GM19025 (cell line): ENCODE data around the gene ANGPTL4.
"Not testable (repeated sequence)": the region's sequence is repeated elsewhere in the genome, so short reads cannot be mapped to it uniquely, and the experiment has no call there.

Experiments used
- ATAC-seq: cut with Tn5 transposase; IDR thresholded peaks from one replicate; pipeline ENCODE4 v1.9.1; 2021; ENCODE audit warnings: mild to moderate bottlenecking, low read depth, moderate library complexity; ENCODE audit not compliant: unreplicated experiment

ANGPTL4 gene

GRCh38 chr19:8361921-8362793 lies 1.8 kb upstream of the ANGPTL4 start:
- no peak for ATAC-seq

- no peak for ATAC-seq
Measured at GRCh38 chr19:8366121-8366581, 2.2 kb downstream of the ANGPTL4 start.

- ATAC-seq, result no peak
Measured at GRCh38 chr19:8366961-8367326, 3.0 kb downstream of the ANGPTL4 start.

GRCh38 chr19:8367327-8368001 lies 3.5 kb downstream of the ANGPTL4 start:
- no peak for ATAC-seq

- no peak for ATAC-seq
Measured at GRCh38 chr19:8370176-8371010, 6.4 kb downstream of the ANGPTL4 start.

GRCh38 chr19:8371011-8371804 lies 7.3 kb downstream of the ANGPTL4 start:
- ATAC-seq, result no peak

- ATAC-seq, result no peak
Measured at GRCh38 chr19:8373867-8374813, 10.2 kb downstream of the ANGPTL4 start.

- ATAC-seq, result not testable (repeated sequence)
Measured at GRCh38 chr19:8375766-8376165, 11.8 kb downstream of the ANGPTL4 start.

GRCh38 chr19:8376373-8376974 lies 12.5 kb downstream of the ANGPTL4 start:
- ATAC-seq, result not testable (repeated sequence)

- ATAC-seq, result no peak
Measured at GRCh38 chr19:8377598-8377997, 13.6 kb downstream of the ANGPTL4 start.

GRCh38 chr19:8379156-8379891 lies 15.4 kb downstream of the ANGPTL4 start:
- not testable (repeated sequence) for ATAC-seq

GRCh38 chr19:8384569-8384968 lies 20.6 kb downstream of the ANGPTL4 start:
- ATAC-seq, result not testable (repeated sequence)

GRCh38 chr19:8385103-8385502 lies 21.1 kb downstream of the ANGPTL4 start:
- not testable (repeated sequence) for ATAC-seq

- not testable (repeated sequence) for ATAC-seq
Measured at GRCh38 chr19:8385566-8385965, 21.6 kb downstream of the ANGPTL4 start.

GRCh38 chr19:8386419-8386818 lies 22.5 kb downstream of the ANGPTL4 start:
- not testable (repeated sequence) for ATAC-seq

- no peak for ATAC-seq
Measured at GRCh38 chr19:8386990-8387389, 23.0 kb downstream of the ANGPTL4 start.

GRCh38 chr19:8387688-8388611 lies 24.0 kb downstream of the ANGPTL4 start:
- no peak for ATAC-seq
